ENCODE measurements around the gene PRR30. TPM values are rescaled to one million over a fixed set of nuclear protein-coding genes. Genes with fewer than 3 reads are reported as not detected.

PRR30 gene
- total and polyA plus RNA-seq, 10 of the 15 experiments (the other 5 are each of a cell fraction or from before 2014, with no cell fraction given), result not detected

DNA sequence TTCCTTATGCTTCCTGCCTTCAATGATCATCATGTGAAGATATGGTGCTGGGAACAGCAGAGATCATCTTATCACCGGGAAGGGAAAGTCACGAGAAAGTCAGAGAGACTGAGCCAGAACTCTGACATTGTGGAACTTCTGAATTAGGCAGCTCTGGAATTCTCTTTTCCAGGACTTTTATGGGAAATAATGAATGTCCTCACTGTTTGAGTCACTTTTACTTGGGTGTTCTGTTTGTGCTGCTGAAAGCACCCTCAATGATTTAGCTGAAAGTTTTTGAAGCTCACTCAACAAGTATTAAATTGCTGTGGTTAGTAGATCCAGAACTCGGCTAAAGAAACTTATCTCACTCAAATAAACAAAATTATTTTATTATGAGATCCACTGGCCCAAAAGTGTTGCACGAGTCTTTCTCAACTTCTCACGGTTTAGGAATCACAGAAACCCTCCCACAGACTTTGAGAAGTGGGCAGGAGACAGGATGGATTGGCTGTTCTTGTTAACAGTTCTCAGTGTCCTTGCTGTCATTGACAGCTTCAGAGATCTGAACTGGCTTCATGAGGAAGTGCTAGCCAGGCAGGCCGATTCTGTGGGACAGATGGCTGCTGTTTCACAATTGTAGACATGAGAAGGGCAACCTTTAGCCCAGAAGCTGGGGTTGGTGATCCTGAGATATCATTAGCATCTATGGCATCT, 46.3 kb upstream of the PRR30 start:
- Histone ChIP-seq H3K79me2 (ENCODE audit: control insufficient read depth, insufficient read depth, low read length) (no peaks in the 10 kb centered on the region), H3K4me1 (ENCODE audit: control insufficient read depth, insufficient read depth, low read length) (no peaks in the 10 kb centered on the region), H3K9me3 (replicated peaks; ENCODE audit: control insufficient read depth, insufficient read depth, low read length) (no peaks in the 10 kb centered on the region), H2AFZ (ENCODE audit: control insufficient read depth, low read depth, low read length) (peak overlapping the region; percentile 18; the same call in 1 of the 2 replicates), H3K4me3 (no peak overlapping the region), H4K20me1 (ENCODE audit: control insufficient read depth, insufficient read depth) (no peaks in the 10 kb centered on the region), H3K27ac (ENCODE audit: control insufficient read depth, insufficient read depth) (no peak overlapping the region), H3K4me2 (ENCODE audit: control insufficient read depth, insufficient read depth) (no peak overlapping the region), H3K27me3 (replicated peaks in 1 of 2; ENCODE audit: control insufficient read depth in 2 of 2, insufficient read depth in 2 of 2, low read length in 1 of 2) (no peaks in the 10 kb centered on the region), H3K9ac (ENCODE audit: control insufficient read depth, insufficient read depth, low read length) (no peak overlapping the region), H3K36me3 (ENCODE audit: control insufficient read depth in 2 of 2, insufficient read depth in 2 of 2, low read length in 1 of 2) (no peaks in the 10 kb centered on the region)
- intact Hi-C loops (cut with micrococcal nuclease; ENCODE audit: unreplicated experiment) (no loop called here), in situ Hi-C loops (cut with MboI) (no loop called here)
- RAD21 ChIA-PET (ENCODE audit: unreplicated experiment), result interaction anchor here (1.4 kb wide), 1 partner anchor 15 kb away, joined by 3 read pairs; no protein-coding TSS in a partner anchor
- CTCF ChIA-PET, result interaction anchor here (0.8 to 1.7 kb wide), 3 partner anchors 10 to 24 kb away, joined by 3 read pairs; no protein-coding TSS in a partner anchor
- ATAC-seq, result no peak
- POLR2A ChIA-PET, result no interaction called here
- no peak for FAIRE-seq
- BruUV-seq (replicated peaks), result no TSS peak
- DNase-seq (ENCODE audit: low read depth, low spot score), result no peak
- WGBS (ENCODE audit: insufficient coverage, insufficient replicate concordance, low lambda C conversion rate, missing lambda C conversion rate), result 30% methylated on average over 6 of the region's 6 CpGs
- TF ChIP-seq SPI1 (IDR thresholded peaks at IDR 0.05; ENCODE audit: borderline replicate concordance, insufficient read depth, low read depth, low read length) (peak; percentile 27; the same call in 1 of the 2 replicates), IRF5 (IDR thresholded peaks at IDR 0.05; ENCODE audit: borderline replicate concordance) (no peak)
- SMC1A ChIA-PET (ENCODE audit: uncharacterized antibody, unreplicated experiment), result interaction anchor here (0.9 kb wide), 1 partner anchor 79 kb away, joined by 4 read pairs; no protein-coding TSS in a partner anchor

GRCh38 chr2:27184115-27184514, 44.9 kb upstream of the PRR30 start:
- no peak for FAIRE-seq
- TF ChIP-seq SIN3A (IDR thresholded peaks at IDR 0.05; ENCODE audit: low read depth, low read length), result no peak
- TF ChIP-seq BCL11A (IDR thresholded peaks at IDR 0.05; ENCODE audit: low read depth, low read length), result no peak
- no peak for TF ChIP-seq RELA (IDR thresholded peaks at IDR 0.05; ENCODE audit: borderline replicate concordance, partially characterized antibody)
- no peak for TF ChIP-seq ATF3 (IDR thresholded peaks at IDR 0.05; ENCODE audit: borderline replicate concordance, extremely low read depth, low read depth, low read length)
- TF ChIP-seq ZNF207 (IDR thresholded peaks at IDR 0.05; ENCODE audit: borderline replicate concordance), result no peak
- no peak for TF ChIP-seq NFXL1 (IDR thresholded peaks at IDR 0.05; ENCODE audit: borderline replicate concordance)
- no peak for TF ChIP-seq NBN (IDR thresholded peaks at IDR 0.05)
- no peak for TF ChIP-seq SMARCA5 (IDR thresholded peaks at IDR 0.05)
- no peak for TF ChIP-seq ATF2 (IDR thresholded peaks at IDR 0.05; ENCODE audit: low read length)
- H3K4me2 ChIP-seq (ENCODE audit: control insufficient read depth, insufficient read depth), result no peak overlapping the region
- RAD21 ChIA-PET (ENCODE audit: unreplicated experiment), result interaction anchor here (1.4 kb wide), 1 partner anchor 223 kb away, joined by 3 read pairs; no protein-coding TSS in a partner anchor
- no peak overlapping the region for H3K4me3 ChIP-seq
- in situ Hi-C loops (cut with MboI), result no loop called here
- no peak for DNase-seq (ENCODE audit: low read depth, low spot score)
- no peaks in the 10 kb centered on the region for H3K9me3 ChIP-seq (replicated peaks; ENCODE audit: control insufficient read depth, insufficient read depth, low read length)
- CTCF ChIA-PET, result interaction anchor here (0.9 to 1.7 kb wide), 2 partner anchors 16 to 32 kb away, joined by 3 read pairs; no protein-coding TSS in a partner anchor
- SMC1A ChIA-PET (ENCODE audit: uncharacterized antibody, unreplicated experiment), result interaction anchor here (1.2 kb wide), 1 partner anchor 8 kb away, joined by 3 read pairs; no protein-coding TSS in a partner anchor
- no peaks in the 10 kb centered on the region for H3K36me3 ChIP-seq (ENCODE audit: control insufficient read depth in 2 of 2, insufficient read depth in 2 of 2, low read length in 1 of 2)
- peaks cover 4% of the 10 kb centered on the region; the same call in 1 of the 2 replicates for H3K4me1 ChIP-seq (ENCODE audit: control insufficient read depth, insufficient read depth, low read length)
- WGBS (ENCODE audit: insufficient coverage, insufficient replicate concordance, low lambda C conversion rate, missing lambda C conversion rate), result 36% methylated on average over 4 of the region's 4 CpGs
- no peak overlapping the region for H2AFZ ChIP-seq (ENCODE audit: control insufficient read depth, low read depth, low read length)
- no peak for ATAC-seq
- POLR2A ChIA-PET, result no interaction called here
- H3K27me3 ChIP-seq (replicated peaks in 1 of 2; ENCODE audit: control insufficient read depth in 2 of 2, insufficient read depth in 2 of 2, low read length in 1 of 2), result no peaks in the 10 kb centered on the region
- no peak overlapping the region for H3K9ac ChIP-seq (ENCODE audit: control insufficient read depth, insufficient read depth, low read length)
- no peak overlapping the region for H3K27ac ChIP-seq (ENCODE audit: control insufficient read depth, insufficient read depth)
- BruUV-seq (replicated peaks), result no TSS peak
- H4K20me1 ChIP-seq (ENCODE audit: control insufficient read depth, insufficient read depth), result no peaks in the 10 kb centered on the region
- intact Hi-C loops (cut with micrococcal nuclease; ENCODE audit: unreplicated experiment), result loop anchor here (5.0 kb wide), 1 partner anchor 52 kb away; the partner anchor contains the start of gene PREB
- no peaks in the 10 kb centered on the region for H3K79me2 ChIP-seq (ENCODE audit: control insufficient read depth, insufficient read depth, low read length)

Data from GM12878 (cell line).